Activated CD4-positive, alpha-beta memory T cell treated with anti-CD3 and anti-CD28 coated beads, Interleukin-2, amount 10 ng/mL, durations not matched to agents 7 days and 5 days (primary cell): ENCODE results near the gene MILR1. TPM values are rescaled to one million over a fixed set of nuclear protein-coding genes. Genes with fewer than 3 reads are reported as not detected.
"Not testable (repeated sequence)": the region's sequence is repeated elsewhere in the genome, so short reads cannot be mapped to it uniquely, and the experiment has no call there.

ENCODE experiments used
- CTCF ChIA-PET: fragments of 350-600 bp; sonication (Branson Sonifier 250); formaldehyde crosslinking; loops from one replicate; lab custom pipeline; 2021; ENCODE audit warnings: antibody characterized with exemption, inconsistent platforms; lab: Charles Lee
- POLR2A ChIA-PET: fragments of 350-600 bp; sonication (Branson Sonifier 250); formaldehyde crosslinking; loops from one replicate; lab custom pipeline; 2021; ENCODE audit warnings: antibody characterized with exemption; lab: Charles Lee
- DNase-seq: peaks from one replicate; pipeline ENCODE4 v3.0.0-alpha.2; 2020
- H3K27ac Mint-ChIP-seq: one replicate; pipeline ENCODE4 v1.8.0; 2021; ENCODE audit warnings: mild to moderate bottlenecking, mixed read lengths
- H3K27me3 Mint-ChIP-seq: one replicate; pipeline ENCODE4 v1.8.0; 2021; ENCODE audit warnings: mixed read lengths
- H3K36me3 Mint-ChIP-seq: one replicate; pipeline ENCODE4 v1.8.0; 2021; ENCODE audit warnings: low read depth, mixed read lengths
- H3K4me1 Mint-ChIP-seq: one replicate; pipeline ENCODE4 v1.8.0; 2021; ENCODE audit warnings: mixed read lengths
- H3K4me3 Mint-ChIP-seq: one replicate; pipeline ENCODE4 v1.8.0; 2021; ENCODE audit warnings: mild to moderate bottlenecking, mixed read lengths
- H3K9me3 Mint-ChIP-seq: one replicate; pipeline ENCODE4 v1.8.0; 2021; ENCODE audit warnings: mixed read lengths
- total RNA-seq, 2 experiments: library from RNA; stranded (reverse); gene quantifications; one replicate each; pipeline ENCODE4 v1.2.3, GENCODE V29; 2021

Gene MILR1
- total RNA-seq, 2 experiments from 2014 or later = 0.35 to 0.80 TPM

DNA sequence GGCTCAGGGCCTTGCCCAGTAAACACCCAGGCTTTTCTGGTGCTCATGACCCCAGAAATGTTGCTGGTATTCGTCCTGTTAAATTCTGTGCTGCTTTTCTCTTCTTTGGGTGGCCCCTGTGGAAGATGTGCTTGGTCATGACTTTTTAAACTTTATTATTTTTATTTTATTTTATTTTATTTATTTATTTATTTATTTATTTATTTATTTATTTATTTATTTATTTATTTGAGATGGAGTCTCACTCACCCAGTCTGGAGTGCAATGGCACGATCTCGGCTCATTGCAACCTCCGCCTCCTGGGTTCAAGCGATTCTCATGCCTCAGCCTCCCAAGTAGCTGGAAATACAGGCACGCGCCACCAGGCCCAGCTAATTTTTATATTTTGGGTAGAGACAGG lies 10.9 kb downstream of the MILR1 start:
- DNase-seq, H3K36me3 Mint-ChIP-seq, H3K4me3 Mint-ChIP-seq, H3K27me3 Mint-ChIP-seq, POLR2A ChIA-PET, H3K9me3 Mint-ChIP-seq, H3K27ac Mint-ChIP-seq: not testable (repeated sequence)
- CTCF ChIA-PET = interaction anchor here (0.6 to 1.5 kb wide), 2 partner anchors 10 to 243 kb away, joined by 3 read pairs; no protein-coding TSS in a partner anchor
- H3K4me1 Mint-ChIP-seq = peaks cover 23% of the 10 kb centered on the region

DNA sequence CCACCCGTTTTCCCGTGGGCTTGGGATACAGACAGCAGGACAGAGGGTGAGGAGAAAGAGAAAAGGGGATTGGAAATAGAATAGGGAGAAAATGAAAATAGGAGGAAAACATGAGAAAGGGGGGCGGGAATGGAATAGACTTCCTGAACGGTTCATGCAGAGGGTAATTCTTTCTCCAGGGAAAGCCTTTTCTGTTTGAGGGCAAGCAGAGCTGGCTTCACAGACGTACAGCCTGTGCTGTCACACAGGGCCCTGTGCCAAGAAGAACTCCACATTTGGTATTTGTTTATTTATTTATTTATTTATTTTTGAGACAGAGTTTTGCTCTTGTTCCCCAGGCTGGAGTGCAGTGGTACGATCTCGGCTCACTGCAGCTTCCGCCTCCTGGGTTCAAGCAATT lies 12.0 kb downstream of the MILR1 start:
- Mint-ChIP-seq H3K4me3 (no peak overlapping the region), H3K36me3 (peaks cover 2% of the 10 kb centered on the region), H3K4me1 (peaks cover 17% of the 10 kb centered on the region), H3K9me3 (peaks cover 2% of the 10 kb centered on the region), H3K27ac (no peak overlapping the region), H3K27me3 (peaks cover 5% of the 10 kb centered on the region)
- CTCF ChIA-PET = no interaction called here
- POLR2A ChIA-PET = no interaction called here
- DNase-seq = no peak

DNA sequence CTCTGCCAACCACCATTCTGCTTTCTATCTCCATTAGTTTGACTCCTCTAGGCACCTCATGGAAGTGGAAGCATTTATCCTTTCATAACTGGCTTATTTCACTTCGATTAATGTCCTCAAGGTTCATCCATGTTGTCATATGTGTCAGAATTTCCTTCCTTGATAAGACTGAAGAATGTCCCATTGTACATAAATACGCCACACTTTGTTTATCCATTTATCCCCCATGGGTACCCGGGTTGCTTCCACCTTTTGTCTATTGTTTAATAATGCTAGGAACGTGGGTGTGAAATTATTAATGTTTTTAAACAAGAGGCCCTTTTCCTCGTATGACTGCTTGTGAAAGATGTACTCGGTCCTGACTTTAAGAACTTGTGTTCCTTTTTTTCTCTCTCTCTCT lies 12.9 kb downstream of the MILR1 start:
- Mint-ChIP-seq H3K9me3 (no peaks in the 10 kb centered on the region), H3K27ac (no peak overlapping the region), H3K4me3 (no peak overlapping the region), H3K36me3 (no peaks in the 10 kb centered on the region), H3K27me3 (peaks cover 7% of the 10 kb centered on the region), H3K4me1 (peaks cover 11% of the 10 kb centered on the region)
- POLR2A ChIA-PET = no interaction called here
- CTCF ChIA-PET = no interaction called here
- DNase-seq = no peak

DNA sequence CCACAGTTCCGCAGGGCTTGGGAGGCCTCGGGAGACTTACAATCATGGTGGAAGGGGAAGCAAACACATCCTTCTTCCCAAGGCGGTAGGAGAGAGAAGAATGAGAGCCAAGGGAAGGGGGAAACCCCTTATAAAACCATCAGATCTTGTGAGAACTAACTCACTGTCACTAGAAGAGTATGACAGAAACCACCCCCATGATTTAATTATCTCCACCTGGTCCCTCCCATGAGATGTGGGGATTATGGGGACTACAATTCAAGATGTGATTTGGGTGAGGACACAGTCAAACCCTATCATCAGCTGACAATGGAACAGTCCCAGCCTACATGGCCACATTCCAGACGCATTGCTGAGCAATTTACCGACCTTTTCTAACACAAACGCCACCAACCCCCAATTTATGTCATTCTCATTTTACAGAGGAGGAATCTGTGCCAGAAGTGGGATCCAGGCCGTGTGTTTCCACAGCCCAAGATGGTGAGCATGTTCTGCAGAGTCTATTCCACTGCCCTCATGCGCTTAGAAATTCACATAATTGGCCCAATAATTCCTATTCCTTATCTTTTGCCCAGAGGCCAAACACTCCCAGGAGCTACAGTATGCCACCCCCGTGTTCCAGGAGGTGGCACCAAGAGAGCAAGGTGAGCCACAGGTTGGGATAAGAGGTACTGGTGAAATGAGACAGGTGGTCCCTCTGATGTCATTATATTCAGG lies 17.3 kb downstream of the MILR1 start:
- H3K27me3 Mint-ChIP-seq = peaks cover 9% of the 10 kb centered on the region
- ChIA-PET CTCF (no interaction called here), POLR2A (no interaction called here)
- no peaks in the 10 kb centered on the region for H3K36me3 Mint-ChIP-seq
- H3K4me3 Mint-ChIP-seq = no peak overlapping the region
- no peak overlapping the region for H3K27ac Mint-ChIP-seq
- H3K9me3 Mint-ChIP-seq = no peaks in the 10 kb centered on the region
- DNase-seq = no peak
- H3K4me1 Mint-ChIP-seq = no peaks in the 10 kb centered on the region

DNA sequence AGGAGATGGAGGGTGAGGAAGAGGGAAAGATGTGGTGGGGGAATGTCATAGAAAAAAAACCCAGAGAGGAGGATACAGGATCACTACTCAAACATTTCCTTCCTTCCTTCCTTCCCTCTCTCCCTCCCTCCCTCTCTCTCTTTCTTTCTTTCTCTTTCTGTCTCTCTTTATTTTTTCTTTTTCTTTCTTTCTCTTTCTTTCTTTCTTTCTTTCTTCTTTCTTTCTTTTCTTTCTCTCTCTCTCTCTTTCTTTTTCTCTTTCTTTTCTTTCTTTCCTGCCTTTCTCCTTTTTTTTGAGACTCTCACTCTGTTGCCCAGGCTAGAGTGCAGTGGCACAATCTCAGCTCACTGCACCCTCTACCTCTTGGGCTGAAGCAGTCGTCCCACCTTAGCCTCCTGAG lies 17.9 kb downstream of the MILR1 start:
- H3K4me1 Mint-ChIP-seq = not testable (repeated sequence)

DNA sequence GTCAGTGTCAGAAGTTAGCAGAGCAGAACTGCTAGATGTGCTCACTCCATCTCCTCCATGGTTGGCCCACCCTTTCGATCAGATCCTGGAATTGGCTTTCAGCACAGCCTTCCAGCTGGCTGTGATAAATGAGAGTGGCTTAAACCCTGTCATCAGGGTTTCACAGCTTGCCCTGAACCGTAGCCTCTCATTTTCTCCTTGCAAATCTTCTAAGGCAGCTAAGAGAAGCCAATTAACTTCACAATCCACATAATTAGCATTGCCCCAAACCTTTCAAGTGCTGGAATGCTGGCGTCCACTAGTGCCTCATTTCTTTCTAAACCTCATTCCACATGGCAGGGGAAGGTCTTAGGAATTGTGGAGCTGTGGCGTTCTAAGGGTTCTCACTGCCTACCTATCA lies 21.7 kb downstream of the MILR1 start:
- POLR2A ChIA-PET = no interaction called here
- no peak overlapping the region for H3K4me3 Mint-ChIP-seq
- DNase-seq = no peak
- no peak overlapping the region for H3K27ac Mint-ChIP-seq
- H3K27me3 Mint-ChIP-seq = peaks cover 6% of the 10 kb centered on the region
- CTCF ChIA-PET = interaction anchor here (1.0 kb wide), 1 partner anchor 179 kb away, joined by 3 read pairs; no protein-coding TSS in a partner anchor
- no peaks in the 10 kb centered on the region for H3K9me3 Mint-ChIP-seq
- no peaks in the 10 kb centered on the region for H3K36me3 Mint-ChIP-seq
- H3K4me1 Mint-ChIP-seq = no peaks in the 10 kb centered on the region

More for the DNA sequence above, 17.9 kb downstream of the MILR1 start:
- H3K9me3 Mint-ChIP-seq, H3K36me3 Mint-ChIP-seq, H3K27ac Mint-ChIP-seq, H3K27me3 Mint-ChIP-seq, POLR2A ChIA-PET, DNase-seq, H3K4me3 Mint-ChIP-seq: not testable (repeated sequence)
- CTCF ChIA-PET = interaction anchor here (0.7 to 1.1 kb wide), 2 partner anchors 24 to 27 kb away, joined by 3 to 8 read pairs; no protein-coding TSS in a partner anchor

GRCh38 chr17:64471440-64471839 lies 22.5 kb downstream of the MILR1 start:
- DNase-seq = no peak
- H3K27ac Mint-ChIP-seq = no peak overlapping the region
- ChIA-PET CTCF (no interaction called here), POLR2A (no interaction called here)
- no peaks in the 10 kb centered on the region for H3K9me3 Mint-ChIP-seq
- H3K4me1 Mint-ChIP-seq = no peaks in the 10 kb centered on the region
- H3K36me3 Mint-ChIP-seq = no peaks in the 10 kb centered on the region
- peaks cover 1% of the 10 kb centered on the region for H3K27me3 Mint-ChIP-seq
- no peak overlapping the region for H3K4me3 Mint-ChIP-seq

DNA sequence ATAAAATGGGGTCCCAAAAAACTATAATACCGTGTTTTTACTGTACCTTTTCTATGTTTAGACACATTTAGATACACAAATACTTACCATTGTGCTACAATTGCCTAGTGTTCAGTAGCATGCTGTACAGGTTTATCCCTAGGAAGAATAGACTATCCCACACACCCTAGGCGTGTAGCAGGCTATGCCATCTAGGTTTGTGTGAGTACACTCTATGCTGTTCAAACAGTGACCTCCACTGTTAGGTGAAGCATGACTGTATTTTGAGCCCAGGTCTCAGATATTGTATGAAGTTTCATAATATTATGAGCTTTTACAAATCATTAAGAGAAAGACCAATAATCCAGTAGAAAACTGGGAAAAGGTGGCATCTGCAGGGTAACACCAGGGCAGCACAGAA lies 23.6 kb downstream of the MILR1 start:
- Mint-ChIP-seq H3K27me3 (peaks cover 1% of the 10 kb centered on the region), H3K4me3 (no peak overlapping the region), H3K27ac (no peak overlapping the region), H3K4me1 (no peaks in the 10 kb centered on the region), H3K36me3 (peaks cover 6% of the 10 kb centered on the region), H3K9me3 (no peaks in the 10 kb centered on the region)
- ChIA-PET POLR2A (no interaction called here), CTCF (no interaction called here)
- DNase-seq = no peak

DNA sequence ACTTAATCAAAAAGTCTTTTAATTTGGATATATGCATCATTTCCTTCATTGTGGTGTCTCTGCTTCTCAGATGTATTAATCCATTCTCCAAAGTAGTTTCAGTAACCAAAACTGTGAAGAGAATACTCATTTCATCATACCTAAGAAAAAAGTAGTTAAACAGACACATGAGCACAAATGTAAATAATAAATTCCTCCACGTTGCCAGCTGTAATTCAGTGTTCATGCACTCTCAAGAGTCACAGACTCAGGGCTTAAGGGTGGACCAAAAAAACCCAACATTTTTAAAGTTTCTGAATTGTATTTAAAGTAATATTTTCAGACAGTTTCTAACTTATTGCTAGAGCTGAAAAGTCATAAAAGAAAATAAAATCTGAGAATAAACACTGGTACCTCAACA lies 28.9 kb downstream of the MILR1 start:
- DNase-seq = no peak
- Mint-ChIP-seq H3K27me3 (no peaks in the 10 kb centered on the region), H3K27ac (no peak overlapping the region), H3K36me3 (peaks cover 10% of the 10 kb centered on the region), H3K4me1 (no peaks in the 10 kb centered on the region), H3K4me3 (no peak overlapping the region), H3K9me3 (no peaks in the 10 kb centered on the region)
- CTCF ChIA-PET = interaction anchor here (6.0 to 7.5 kb wide), 2 partner anchors 13 to 57 kb away, joined by 33 to 47 read pairs; no protein-coding TSS in a partner anchor
- POLR2A ChIA-PET = interaction anchor here (1.4 to 2.9 kb wide), 4 partner anchors 13 to 56 kb away, joined by 4 to 9 read pairs (median 4); partner anchors contain the start of genes CEP95 and DDX5

DNA sequence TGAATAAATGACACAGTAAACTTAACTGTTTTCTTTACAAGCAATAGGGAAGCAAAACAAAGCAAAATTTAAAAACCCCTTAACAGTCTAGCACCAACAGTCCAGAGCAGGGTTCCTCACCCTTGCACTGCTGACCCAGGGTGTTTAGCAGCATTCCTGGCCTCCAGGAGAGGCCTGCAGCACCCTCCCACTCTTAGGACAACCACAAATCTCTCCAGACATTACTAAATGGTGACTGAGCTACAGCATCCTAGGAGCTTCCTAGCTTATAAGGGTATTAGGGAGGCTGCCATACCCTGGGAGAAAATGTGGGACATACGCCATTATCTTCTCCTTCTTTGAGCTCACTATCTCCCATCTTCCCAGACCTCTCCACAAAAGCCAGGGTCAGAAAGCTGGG lies 32.0 kb downstream of the MILR1 start:
- Mint-ChIP-seq H3K9me3 (no peaks in the 10 kb centered on the region), H3K4me1 (peaks cover 12% of the 10 kb centered on the region), H3K4me3 (no peak overlapping the region), H3K27me3 (no peaks in the 10 kb centered on the region), H3K36me3 (peaks cover 34% of the 10 kb centered on the region), H3K27ac (no peak overlapping the region)
- no peak for DNase-seq
- CTCF ChIA-PET = interaction anchor here (1.7 to 7.5 kb wide), 3 partner anchors 10 to 62 kb away, joined by 5 to 47 read pairs (median 33); no protein-coding TSS in a partner anchor
- POLR2A ChIA-PET = interaction anchor here (1.3 kb wide), 1 partner anchor 24 kb away, joined by 5 read pairs; the partner anchor contains the start of gene DDX5

DNA sequence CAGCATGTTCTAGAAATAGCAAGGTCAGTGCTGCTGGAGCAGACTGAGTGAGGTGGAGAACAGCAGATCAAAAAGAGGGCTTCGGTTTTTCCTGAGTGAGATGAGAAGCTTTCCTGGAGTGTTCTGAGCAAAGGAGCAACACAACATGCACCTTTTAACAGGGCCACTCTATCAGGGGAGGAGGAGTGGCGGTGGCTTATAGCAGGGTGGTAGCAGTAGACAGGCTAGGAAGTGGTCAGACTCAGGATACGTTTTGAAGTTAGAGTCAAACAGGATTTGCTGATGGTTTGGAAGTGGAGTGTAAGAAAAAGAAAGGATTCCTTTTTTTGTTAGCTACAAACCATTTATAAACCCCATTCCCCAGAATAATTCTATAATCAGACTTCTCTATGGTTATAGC lies 35.5 kb downstream of the MILR1 start:
- H3K4me1 Mint-ChIP-seq = peaks cover 12% of the 10 kb centered on the region
- no peaks in the 10 kb centered on the region for H3K27me3 Mint-ChIP-seq
- H3K27ac Mint-ChIP-seq = no peak overlapping the region
- no peak for DNase-seq
- H3K4me3 Mint-ChIP-seq = no peak overlapping the region
- POLR2A ChIA-PET = interaction anchor here (1.4 to 2.1 kb wide), 4 partner anchors 12 to 22 kb away, joined by 4 to 7 read pairs (median 6); partner anchors contain the start of genes CEP95 and POLG2
- CTCF ChIA-PET = interaction anchor here (0.7 to 3.4 kb wide), 2 partner anchors 64 to 178 kb away, joined by 3 to 30 read pairs; no protein-coding TSS in a partner anchor
- H3K36me3 Mint-ChIP-seq = peaks cover 43% of the 10 kb centered on the region
- no peaks in the 10 kb centered on the region for H3K9me3 Mint-ChIP-seq

GRCh38 chr17:64488301-64488700 lies 39.4 kb downstream of the MILR1 start:
- Mint-ChIP-seq H3K27ac (no peak overlapping the region), H3K4me1 (peaks cover 29% of the 10 kb centered on the region), H3K36me3 (peaks cover 67% of the 10 kb centered on the region), H3K27me3 (no peaks in the 10 kb centered on the region), H3K9me3 (no peaks in the 10 kb centered on the region), H3K4me3 (no peak overlapping the region)
- CTCF ChIA-PET = interaction anchor here (4.2 to 5.8 kb wide), 3 partner anchors 8 to 69 kb away, joined by 27 to 341 read pairs (median 47); no protein-coding TSS in a partner anchor
- no peak for DNase-seq
- POLR2A ChIA-PET = no interaction called here
